Measurements from ENCODE around the gene ATXN7L2. TPM values are rescaled to one million over a fixed set of nuclear protein-coding genes. Genes with fewer than 3 reads are reported as not detected.

The ATXN7L2 gene
- total and polyA plus RNA-seq, 4 donors = 0.61 to 1.7 (median 1.3) TPM

- Histone ChIP-seq H3K9ac (ENCODE audit: low read depth in 1 of 2, low read length in 2 of 2) (no peak overlapping the region), H3K27me3 (ENCODE audit: control insufficient read depth in 4 of 4, insufficient read depth in 4 of 4, low read length in 3 of 4) (no peaks in the 10 kb centered on the region), H3K27ac (ENCODE audit: low read depth in 1 of 2, low read length in 2 of 2) (no peak overlapping the region), H3K9me3 (ENCODE audit: control insufficient read depth in 4 of 4, low read length in 3 of 4) (no peaks in the 10 kb centered on the region), H3K4me3 (ENCODE audit: low read depth in 1 of 3, low read length in 3 of 3) (no peak overlapping the region), H3K36me3 (ENCODE audit: control insufficient read depth in 4 of 4, insufficient read depth in 3 of 4, low read depth in 1 of 4, low read length in 3 of 4) (peaks cover 0 to 2% (median 0%) of the 10 kb centered on the region in 4 donors), H3K4me1 (ENCODE audit: control insufficient read depth in 4 of 4, insufficient read depth in 4 of 4, low read length in 3 of 4) (peaks cover 1 to 14% (median 6%) of the 10 kb centered on the region in 4 donors)
- WGBS = 85% methylated on average over 1 of the region's 1 CpG
- DNase-seq (ENCODE audit: low spot score) = no peak
- TF ChIP-seq CTCF (IDR thresholded peaks at IDR 0.05; ENCODE audit: low read depth, low read length, missing input control) (no peak), RAD21 (IDR thresholded peaks at IDR 0.05) (no peak), JUND (IDR thresholded peaks at IDR 0.05) (no peak), MAX (IDR thresholded peaks at IDR 0.05) (no peak), TAF1 (conservative IDR thresholded peaks at IDR 0.05) (no peak), FOXA2 (IDR thresholded peaks at IDR 0.05) (no peak), SP1 (IDR thresholded peaks at IDR 0.05) (no peak), HNF4A (conservative IDR thresholded peaks at IDR 0.05) (no peak), GABPA (IDR thresholded peaks at IDR 0.05 in 1 of 2, conservative IDR thresholded peaks at IDR 0.05 in 1 of 2) (no peak), ATF3 (IDR thresholded peaks at IDR 0.05) (no peak), NR2F2 (IDR thresholded peaks at IDR 0.05) (no peak), HNF4G (IDR thresholded peaks at IDR 0.05) (no peak), EGR1 (IDR thresholded peaks at IDR 0.05; ENCODE audit: low read depth in 2 of 2) (no peak), REST (IDR thresholded peaks at IDR 0.05) (no peak), RXRA (IDR thresholded peaks at IDR 0.05) (no peak)
Observed at GRCh38 chr1:109504974-109505373, 21.3 kb downstream of the ATXN7L2 start.

GRCh38 chr1:109508001-109508872 is 24.5 kb downstream of the ATXN7L2 start:
- Histone ChIP-seq H3K9ac (ENCODE audit: low read depth in 1 of 2, low read length in 2 of 2) (no peak overlapping the region), H3K4me3 (ENCODE audit: low read depth in 1 of 3, low read length in 3 of 3) (no peak overlapping the region), H3K4me1 (ENCODE audit: control insufficient read depth in 4 of 4, insufficient read depth in 4 of 4, low read length in 3 of 4) (peaks cover 3 to 19% (median 9%) of the 10 kb centered on the region in 4 donors), H3K36me3 (ENCODE audit: control insufficient read depth in 4 of 4, insufficient read depth in 3 of 4, low read depth in 1 of 4, low read length in 3 of 4) (no peaks in the 10 kb centered on the region), H3K27me3 (ENCODE audit: control insufficient read depth in 4 of 4, insufficient read depth in 4 of 4, low read length in 3 of 4) (no peaks in the 10 kb centered on the region), H3K27ac (ENCODE audit: low read depth in 1 of 2, low read length in 2 of 2) (no peak overlapping the region), H3K9me3 (ENCODE audit: control insufficient read depth in 4 of 4, low read length in 3 of 4) (no peaks in the 10 kb centered on the region)
- no peak for DNase-seq (ENCODE audit: low spot score)
- WGBS = 93% methylated on average over 25 of the region's 25 CpGs
- TF ChIP-seq MAX (IDR thresholded peaks at IDR 0.05) (no peak), RXRA (IDR thresholded peaks at IDR 0.05) (no peak), FOXA2 (IDR thresholded peaks at IDR 0.05) (no peak), RAD21 (IDR thresholded peaks at IDR 0.05) (no peak), YY1 (IDR thresholded peaks at IDR 0.05) (no peak)

Measured in liver (tissue), 9 donors.